ENCODE data around the gene MDFI.
A peak's percentile ranks its signal among the peaks of the same experiment; 100 is the strongest.

MDFI gene

GRCh38 chr6:41638002-41638934, at the start of gene MDFI:
TSS of gene MDFI (plus strand) at chr6:41638468. CDS start at chr6:41638750, 282 bp downstream.
- no peak for DNase-seq (ENCODE audit: low read depth in 2 of 3, low spot score in 1 of 3)

GRCh38 chr6:41589223-41589622, 49.0 kb upstream of the MDFI start:
- DNase-seq (ENCODE audit: low read depth in 2 of 3, low spot score in 1 of 3) = no peak

GRCh38 chr6:41589636-41590622, 48.3 kb upstream of the MDFI start:
- no peak for DNase-seq (ENCODE audit: low read depth in 2 of 3, low spot score in 1 of 3)

GRCh38 chr6:41591122-41591521, 47.1 kb upstream of the MDFI start:
- DNase-seq (ENCODE audit: low read depth in 2 of 3, low spot score in 1 of 3) = no peak

- peak; percentile 64 to 84 (median 65) for DNase-seq (ENCODE audit: low read depth in 2 of 3, low spot score in 1 of 3)
Observed at GRCh38 chr6:41591859-41592502, 46.3 kb upstream of the MDFI start.

GRCh38 chr6:41593406-41593805, 44.9 kb upstream of the MDFI start:
- DNase-seq (ENCODE audit: low read depth in 2 of 3, low spot score in 1 of 3) = no peak

GRCh38 chr6:41593839-41594238, 44.4 kb upstream of the MDFI start:
- no peak for DNase-seq (ENCODE audit: low read depth in 2 of 3, low spot score in 1 of 3)

GRCh38 chr6:41594326-41594725, 43.9 kb upstream of the MDFI start:
- no peak for DNase-seq (ENCODE audit: low read depth in 2 of 3, low spot score in 1 of 3)

- no peak for DNase-seq (ENCODE audit: low read depth in 2 of 3, low spot score in 1 of 3)
Observed at GRCh38 chr6:41594766-41595165, 43.5 kb upstream of the MDFI start.

- no peak for DNase-seq (ENCODE audit: low read depth in 2 of 3, low spot score in 1 of 3)
Observed at GRCh38 chr6:41595166-41595565, 43.1 kb upstream of the MDFI start.

- DNase-seq (ENCODE audit: low read depth in 2 of 3, low spot score in 1 of 3) = no peak
Observed at GRCh38 chr6:41596096-41596685, 42.1 kb upstream of the MDFI start.

GRCh38 chr6:41596807-41597206, 41.5 kb upstream of the MDFI start:
- DNase-seq (ENCODE audit: low read depth in 2 of 3, low spot score in 1 of 3) = no peak

- no peak for DNase-seq (ENCODE audit: low read depth in 2 of 3, low spot score in 1 of 3)
Observed at GRCh38 chr6:41597246-41598000, 40.8 kb upstream of the MDFI start.

- no peak for DNase-seq (ENCODE audit: low read depth in 2 of 3, low spot score in 1 of 3)
Observed at GRCh38 chr6:41598670-41599014, 39.6 kb upstream of the MDFI start.

- DNase-seq (ENCODE audit: low read depth in 2 of 3, low spot score in 1 of 3) = no peak
Observed at GRCh38 chr6:41599015-41599851, 39.0 kb upstream of the MDFI start.

- DNase-seq (ENCODE audit: low read depth in 2 of 3, low spot score in 1 of 3) = no peak
Observed at GRCh38 chr6:41599852-41600445, 38.3 kb upstream of the MDFI start.

GRCh38 chr6:41600499-41601247, 37.6 kb upstream of the MDFI start:
- no peak for DNase-seq (ENCODE audit: low read depth in 2 of 3, low spot score in 1 of 3)

- DNase-seq (ENCODE audit: low read depth in 2 of 3, low spot score in 1 of 3) = no peak
Observed at GRCh38 chr6:41601248-41601549, 37.1 kb upstream of the MDFI start.

GRCh38 chr6:41602422-41602743, 35.9 kb upstream of the MDFI start:
- no peak for DNase-seq (ENCODE audit: low read depth in 2 of 3, low spot score in 1 of 3)

Measured in stimulated activated CD4-positive, alpha-beta T cell treated with anti-CD3 and anti-CD28 coated beads, Interleukin-12 subunit alpha, Interleukin-12 subunit beta, amount 100 ng/mL, for 48 hours (primary cell).